ENCODE results near the gene KRTAP5-5. TPM values are rescaled to one million over a fixed set of nuclear protein-coding genes. Genes with fewer than 3 reads are reported as not detected.
"Not testable (repeated sequence)": the region's sequence is repeated elsewhere in the genome, so short reads cannot be mapped to it uniquely, and the experiment has no call there.

Gene KRTAP5-5
- 1.5 TPM for total RNA-seq

- DNase-seq: no peak
Observed at GRCh38 chr11:1629326-1630185, at the start of gene KRTAP5-5. Gene KRTAP5-5 (plus strand): TSS chr11:1629775. CDS start chr11:1629841, 66 bp downstream.

- no peak for DNase-seq
Observed at GRCh38 chr11:1581976-1582375, 47.6 kb upstream of the KRTAP5-5 start.

GRCh38 chr11:1582909-1583308 lies 46.7 kb upstream of the KRTAP5-5 start:
- DNase-seq: not testable (repeated sequence)

GRCh38 chr11:1584661-1585370 lies 44.8 kb upstream of the KRTAP5-5 start, which contains the start of gene KRTAP5-1:
Gene KRTAP5-1 (minus strand): TSS chr11:1585283. CDS start chr11:1585249, 34 bp downstream.
- not testable (repeated sequence) for DNase-seq

- no peak for DNase-seq
Observed at GRCh38 chr11:1586699-1587098, 42.9 kb upstream of the KRTAP5-5 start.

GRCh38 chr11:1589191-1589963 lies 40.2 kb upstream of the KRTAP5-5 start:
- DNase-seq: not testable (repeated sequence)

GRCh38 chr11:1589996-1590395 lies 39.6 kb upstream of the KRTAP5-5 start:
- DNase-seq: no peak

GRCh38 chr11:1592628-1593027 lies 36.9 kb upstream of the KRTAP5-5 start:
- no peak for DNase-seq

GRCh38 chr11:1595994-1596575 lies 33.5 kb upstream of the KRTAP5-5 start:
- DNase-seq: not testable (repeated sequence)

GRCh38 chr11:1596576-1597121 lies 32.9 kb upstream of the KRTAP5-5 start:
- not testable (repeated sequence) for DNase-seq

GRCh38 chr11:1597331-1597993 lies 32.1 kb upstream of the KRTAP5-5 start:
- no peak for DNase-seq

- no peak for DNase-seq
Observed at GRCh38 chr11:1597994-1598380, 31.6 kb upstream of the KRTAP5-5 start, which contains the start of gene KRTAP5-2. Gene KRTAP5-2 (minus strand): TSS chr11:1598294. CDS start chr11:1598250, 44 bp downstream.

GRCh38 chr11:1598406-1598805 lies 31.2 kb upstream of the KRTAP5-5 start:
- DNase-seq: not testable (repeated sequence)

- no peak for DNase-seq
Observed at GRCh38 chr11:1598816-1599215, 30.8 kb upstream of the KRTAP5-5 start.

GRCh38 chr11:1600626-1601025 lies 28.9 kb upstream of the KRTAP5-5 start:
- DNase-seq: no peak

GRCh38 chr11:1601663-1602062 lies 27.9 kb upstream of the KRTAP5-5 start:
- not testable (repeated sequence) for DNase-seq

GRCh38 chr11:1603629-1604028 lies 25.9 kb upstream of the KRTAP5-5 start:
- DNase-seq: no peak

- no peak for DNase-seq
Observed at GRCh38 chr11:1604181-1604580, 25.4 kb upstream of the KRTAP5-5 start.

- DNase-seq: no peak
Observed at GRCh38 chr11:1604711-1605110, 24.9 kb upstream of the KRTAP5-5 start.

GRCh38 chr11:1605923-1606322 lies 23.7 kb upstream of the KRTAP5-5 start:
- not testable (repeated sequence) for DNase-seq
